GM23338 (cell line): ENCODE results near the gene PGS1. TPM values are rescaled to one million over a fixed set of nuclear protein-coding genes. Genes with fewer than 3 reads are reported as not detected.

Source experiments
- ATAC-seq: fragments of 200-7000 bp; cut with Tn5 transposase; 3 replicates; pipeline ENCODE4 v1.9.1; 2020
- DNase-seq: peaks from one replicate; pipeline ENCODE4 v3.0.0-alpha.2; 2015; ENCODE audit warnings: low spot score
- H2AFZ ChIP-seq: fragments of 200-600 bp; sonication (generic); 2 replicates; pipeline ENCODE4 v1.8.0; 2016; ENCODE audit warnings: antibody characterized with exemption, mild to moderate bottlenecking, moderate library complexity
- H3F3A ChIP-seq: fragments of 200-600 bp; sonication (generic); replicated peaks from 2 replicates; pipeline ENCODE4 v1.8.0; 2017; ENCODE audit warnings: antibody characterized with exemption, mixed run types, low read depth
- H3K27ac ChIP-seq: fragments of 200-600 bp; sonication (generic); 2 replicates; pipeline ENCODE4 v1.6.1; 2016; ENCODE audit warnings: low read depth
- H3K27me3 ChIP-seq: fragments of 200-600 bp; sonication (generic); 2 replicates; pipeline ENCODE4 v1.8.0; 2016; ENCODE audit warnings: mild to moderate bottlenecking, mixed run types, moderate library complexity; ENCODE audit not compliant: insufficient read depth
- H3K36me3 ChIP-seq: fragments of 200-600 bp; sonication (generic); 2 replicates; pipeline ENCODE4 v1.8.0; 2016; ENCODE audit warnings: mild to moderate bottlenecking; ENCODE audit not compliant: insufficient read depth
- H3K4me1 ChIP-seq: fragments of 200-600 bp; sonication (generic); 2 replicates; pipeline ENCODE4 v1.8.0; 2016; ENCODE audit warnings: mild to moderate bottlenecking, moderate library complexity; ENCODE audit not compliant: insufficient read depth
- H3K4me2 ChIP-seq: fragments of 200-600 bp; sonication (generic); 2 replicates; pipeline ENCODE4 v1.7.1; 2017; ENCODE audit warnings: mixed run types
- H3K4me3 ChIP-seq: fragments of 200-600 bp; sonication (generic); 2 replicates; pipeline ENCODE4 v1.6.1; 2016; ENCODE audit warnings: mixed run types
- H3K79me2 ChIP-seq: fragments of 200-600 bp; sonication (generic); replicated peaks from 2 replicates; pipeline ENCODE4 v1.8.0; 2017; ENCODE audit warnings: mild to moderate bottlenecking; ENCODE audit not compliant: insufficient read depth
- H3K9me2 ChIP-seq: fragments of 200-600 bp; sonication (generic); 2 replicates; pipeline ENCODE4 v1.8.0; 2017; ENCODE audit not compliant: insufficient read depth
- H4K20me1 ChIP-seq: fragments of 200-600 bp; sonication (generic); replicated peaks from 2 replicates; pipeline ENCODE4 v1.8.0; 2017; ENCODE audit warnings: mild to moderate bottlenecking; ENCODE audit not compliant: insufficient read depth
- H3K27ac Mint-ChIP-seq: 2 replicates; pipeline ENCODE4 v1.8.0; 2020; ENCODE audit warnings: inconsistent platforms, mild to moderate bottlenecking, moderate library complexity, mixed read lengths
- H3K27me3 Mint-ChIP-seq: 3 replicates; pipeline ENCODE4 v1.8.0; 2022; ENCODE audit warnings: low read depth, mild to moderate bottlenecking, moderate library complexity, mixed read lengths, inconsistent platforms; ENCODE audit not compliant: insufficient read depth, poor library complexity
- H3K36me3 Mint-ChIP-seq: 3 replicates; pipeline ENCODE4 v1.8.0; 2021; ENCODE audit warnings: low read depth, mild to moderate bottlenecking, inconsistent platforms, moderate library complexity, mixed read lengths
- H3K4me1 Mint-ChIP-seq: 3 replicates; pipeline ENCODE4 v1.8.0; 2020; ENCODE audit warnings: mild to moderate bottlenecking, inconsistent platforms, mixed read lengths
- H3K4me3 Mint-ChIP-seq: 3 replicates; pipeline ENCODE4 v1.8.0; 2021; ENCODE audit warnings: moderate library complexity, mild to moderate bottlenecking, inconsistent platforms, mixed read lengths
- H3K9me3 Mint-ChIP-seq: 3 replicates; pipeline ENCODE4 v1.8.0; 2020; ENCODE audit warnings: moderate library complexity, mild to moderate bottlenecking, inconsistent platforms, mixed read lengths
- CREB1 ChIP-seq: fragments of 250-450 bp; sonication (Bioruptor Pico); IDR thresholded peaks from 2 replicates; pipeline ENCODE4 v1.5.0; 2020; ENCODE audit warnings: low read depth, mild to moderate bottlenecking, moderate library complexity
- EZH2 ChIP-seq: fragments of 200-600 bp; sonication (generic); IDR thresholded peaks from one replicate; pipeline ENCODE4 v1.8.0; 2017; ENCODE audit warnings: antibody characterized with exemption, mild to moderate bottlenecking, low read depth; ENCODE audit not compliant: unreplicated experiment
- JUNB ChIP-seq: IDR thresholded peaks from one replicate; pipeline ENCODE4 v1.6.1; 2016; ENCODE audit warnings: antibody characterized with exemption; ENCODE audit not compliant: unreplicated experiment
- NANOG ChIP-seq: IDR thresholded peaks from 2 replicates; pipeline ENCODE4 v1.6.1; 2016; ENCODE audit warnings: antibody characterized with exemption, borderline replicate concordance
- STAT1 ChIP-seq: IDR thresholded peaks from one replicate; pipeline ENCODE4 v1.6.1; 2016; ENCODE audit warnings: antibody characterized with exemption; ENCODE audit not compliant: unreplicated experiment
- ZNF114 ChIP-seq: fragments of 250-450 bp; sonication (Bioruptor Pico); IDR thresholded peaks from 2 replicates; pipeline ENCODE4 v1.5.0; 2020; ENCODE audit warnings: mild to moderate bottlenecking, moderate library complexity
- ZNF331 ChIP-seq: fragments of 250-450 bp; sonication (Bioruptor Pico); IDR thresholded peaks from 2 replicates; pipeline ENCODE4 v1.5.0; 2020; ENCODE audit warnings: low read depth, mild to moderate bottlenecking, moderate library complexity
- polyA plus RNA-seq: library from polyadenylated mRNA; unstranded; fragments of >200 nt; fragmentation: Nextera tagmentation; extraction: Ambion mirVana; gene quantifications from 2 replicates; pipeline ENCODE4 v1.2.1, GENCODE V29; 2016
- total RNA-seq: library from RNA; depleted of rRNA; stranded (reverse); fragments of >200 nt; shearing (Covaris generic); gene quantifications from 2 replicates; pipeline ENCODE4 v1.2.3, GENCODE V29; 2014
- TF ChIP-seq, protein P1 (sequence below), 2 experiments: fragments of 200-600 bp in 1 of 2; sonication (generic) in 1 of 2; conservative IDR thresholded peaks; 2 replicates each; pipeline versions ENCODE4 v1.5.1 to v1.6.1; 2016 to 2017; ENCODE audit warnings: antibody characterized with exemption in 2 of 2, low read depth in 2 of 2, mild to moderate bottlenecking in 2 of 2, moderate library complexity in 1 of 2
- TF ChIP-seq, protein P2 (sequence below): IDR thresholded peaks from one replicate; pipeline ENCODE4 v1.6.1; 2018; ENCODE audit warnings: antibody characterized with exemption; ENCODE audit not compliant: unreplicated experiment
- TF ChIP-seq, protein P3 (sequence below): fragments of 250-450 bp; sonication (Bioruptor Pico); IDR thresholded peaks from 2 replicates; pipeline ENCODE4 v1.5.0; 2020; ENCODE audit warnings: mild to moderate bottlenecking, moderate library complexity

Gene PGS1
- total and polyA plus RNA-seq, 2 experiments from 2014 or later = 43.9 to 67.1 TPM

DNA sequence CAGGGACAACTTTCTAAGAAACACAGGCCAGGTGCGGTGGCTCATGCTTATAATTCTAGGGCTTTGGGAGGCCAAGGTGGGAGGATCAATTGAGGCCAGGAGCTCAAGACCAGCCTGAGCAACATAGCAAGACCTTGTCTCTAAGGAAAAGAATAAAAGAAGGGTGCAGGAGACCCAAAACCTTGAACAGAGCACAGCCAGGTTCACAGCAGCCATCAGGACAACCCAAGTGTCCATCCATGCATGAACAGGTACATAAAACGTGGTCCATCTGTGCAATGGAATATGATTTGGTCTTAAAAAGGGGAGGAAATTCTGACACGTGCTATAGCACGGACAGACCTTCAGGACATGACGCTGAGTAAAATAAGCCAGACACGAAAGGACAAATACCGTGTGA is 91.0 kb downstream of the PGS1 start:
- H3K4me1 Mint-ChIP-seq = peaks cover 3% of the 10 kb centered on the region; the same call in 1 of the 3 replicates
- no peaks in the 10 kb centered on the region for H4K20me1 ChIP-seq
- no peak for ATAC-seq
- no peak overlapping the region for H2AFZ ChIP-seq
- no peak overlapping the region for H3K4me3 Mint-ChIP-seq
- H3K4me3 ChIP-seq = no peak overlapping the region
- H3K27ac ChIP-seq = no peak overlapping the region
- H3F3A ChIP-seq = no peaks in the 10 kb centered on the region
- H3K36me3 ChIP-seq = no peaks in the 10 kb centered on the region
- DNase-seq = no peak
- H3K27ac Mint-ChIP-seq = no peak overlapping the region
- no peak for TF ChIP-seq NANOG
- peak; percentile 57; the same call in 1 of the 2 replicates for TF ChIP-seq ZNF331 (CRISPR knock-in tag)
- H3K4me1 ChIP-seq = no peaks in the 10 kb centered on the region
- no peaks in the 10 kb centered on the region for H3K79me2 ChIP-seq
- no peaks in the 10 kb centered on the region for H3K27me3 ChIP-seq
- H3K36me3 Mint-ChIP-seq = no peaks in the 10 kb centered on the region
- peaks cover 6% of the 10 kb centered on the region for H3K27me3 Mint-ChIP-seq
- H3K9me3 Mint-ChIP-seq = peaks cover 19% of the 10 kb centered on the region
- H3K4me2 ChIP-seq = no peak overlapping the region
- no peaks in the 10 kb centered on the region for H3K9me2 ChIP-seq

DNA sequence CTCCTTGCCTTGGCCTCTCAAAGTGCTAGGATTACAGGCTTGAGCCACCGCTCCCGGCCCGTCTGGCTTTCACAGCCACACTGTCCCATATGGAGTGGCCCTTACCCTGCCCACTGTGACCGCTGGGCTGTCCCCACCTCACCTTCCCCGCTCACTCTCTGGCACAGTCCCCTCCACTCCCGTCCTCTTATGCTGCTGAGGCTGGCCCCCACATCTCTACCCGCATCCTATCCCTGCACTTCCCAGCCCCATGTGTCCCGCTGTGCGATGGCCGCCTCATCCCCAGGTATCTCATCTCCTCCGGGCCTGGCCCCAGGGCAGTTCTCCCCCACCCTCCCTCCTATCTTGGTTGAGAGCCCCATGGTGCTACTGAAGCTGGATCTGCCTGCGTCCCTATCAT is 93.2 kb downstream of the PGS1 start:
- Histone ChIP-seq H3K4me3 (no peak overlapping the region), H4K20me1 (no peaks in the 10 kb centered on the region), H2AFZ (no peak overlapping the region), H3K4me1 (no peaks in the 10 kb centered on the region), H3K79me2 (no peaks in the 10 kb centered on the region), H3K27ac (no peak overlapping the region), H3K36me3 (no peaks in the 10 kb centered on the region), H3K4me2 (no peak overlapping the region), H3F3A (no peaks in the 10 kb centered on the region), H3K27me3 (no peaks in the 10 kb centered on the region), H3K9me2 (no peaks in the 10 kb centered on the region)
- H3K4me1 Mint-ChIP-seq = peaks cover 3% of the 10 kb centered on the region; the same call in 1 of the 3 replicates
- peaks cover 3% of the 10 kb centered on the region for H3K27me3 Mint-ChIP-seq
- peaks cover 13% of the 10 kb centered on the region; the same call in 2 of the 3 replicates for H3K9me3 Mint-ChIP-seq
- ATAC-seq (no peak), DNase-seq (no peak)
- no peak overlapping the region for H3K4me3 Mint-ChIP-seq
- H3K36me3 Mint-ChIP-seq = no peaks in the 10 kb centered on the region
- H3K27ac Mint-ChIP-seq = no peak overlapping the region
- TF ChIP-seq ZNF114 (CRISPR knock-in tag) (no peak), EZH2 (no peak), CREB1 (CRISPR knock-in tag) (no peak), STAT1 (no peak), JUNB (no peak)
- TF ChIP-seq, protein P1, sequence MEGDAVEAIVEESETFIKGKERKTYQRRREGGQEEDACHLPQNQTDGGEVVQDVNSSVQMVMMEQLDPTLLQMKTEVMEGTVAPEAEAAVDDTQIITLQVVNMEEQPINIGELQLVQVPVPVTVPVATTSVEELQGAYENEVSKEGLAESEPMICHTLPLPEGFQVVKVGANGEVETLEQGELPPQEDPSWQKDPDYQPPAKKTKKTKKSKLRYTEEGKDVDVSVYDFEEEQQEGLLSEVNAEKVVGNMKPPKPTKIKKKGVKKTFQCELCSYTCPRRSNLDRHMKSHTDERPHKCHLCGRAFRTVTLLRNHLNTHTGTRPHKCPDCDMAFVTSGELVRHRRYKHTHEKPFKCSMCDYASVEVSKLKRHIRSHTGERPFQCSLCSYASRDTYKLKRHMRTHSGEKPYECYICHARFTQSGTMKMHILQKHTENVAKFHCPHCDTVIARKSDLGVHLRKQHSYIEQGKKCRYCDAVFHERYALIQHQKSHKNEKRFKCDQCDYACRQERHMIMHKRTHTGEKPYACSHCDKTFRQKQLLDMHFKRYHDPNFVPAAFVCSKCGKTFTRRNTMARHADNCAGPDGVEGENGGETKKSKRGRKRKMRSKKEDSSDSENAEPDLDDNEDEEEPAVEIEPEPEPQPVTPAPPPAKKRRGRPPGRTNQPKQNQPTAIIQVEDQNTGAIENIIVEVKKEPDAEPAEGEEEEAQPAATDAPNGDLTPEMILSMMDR (conservative IDR thresholded peaks at IDR 0.05; ENCODE audit: low read depth in 2 of 2) = no peak
- TF ChIP-seq, protein P2, sequence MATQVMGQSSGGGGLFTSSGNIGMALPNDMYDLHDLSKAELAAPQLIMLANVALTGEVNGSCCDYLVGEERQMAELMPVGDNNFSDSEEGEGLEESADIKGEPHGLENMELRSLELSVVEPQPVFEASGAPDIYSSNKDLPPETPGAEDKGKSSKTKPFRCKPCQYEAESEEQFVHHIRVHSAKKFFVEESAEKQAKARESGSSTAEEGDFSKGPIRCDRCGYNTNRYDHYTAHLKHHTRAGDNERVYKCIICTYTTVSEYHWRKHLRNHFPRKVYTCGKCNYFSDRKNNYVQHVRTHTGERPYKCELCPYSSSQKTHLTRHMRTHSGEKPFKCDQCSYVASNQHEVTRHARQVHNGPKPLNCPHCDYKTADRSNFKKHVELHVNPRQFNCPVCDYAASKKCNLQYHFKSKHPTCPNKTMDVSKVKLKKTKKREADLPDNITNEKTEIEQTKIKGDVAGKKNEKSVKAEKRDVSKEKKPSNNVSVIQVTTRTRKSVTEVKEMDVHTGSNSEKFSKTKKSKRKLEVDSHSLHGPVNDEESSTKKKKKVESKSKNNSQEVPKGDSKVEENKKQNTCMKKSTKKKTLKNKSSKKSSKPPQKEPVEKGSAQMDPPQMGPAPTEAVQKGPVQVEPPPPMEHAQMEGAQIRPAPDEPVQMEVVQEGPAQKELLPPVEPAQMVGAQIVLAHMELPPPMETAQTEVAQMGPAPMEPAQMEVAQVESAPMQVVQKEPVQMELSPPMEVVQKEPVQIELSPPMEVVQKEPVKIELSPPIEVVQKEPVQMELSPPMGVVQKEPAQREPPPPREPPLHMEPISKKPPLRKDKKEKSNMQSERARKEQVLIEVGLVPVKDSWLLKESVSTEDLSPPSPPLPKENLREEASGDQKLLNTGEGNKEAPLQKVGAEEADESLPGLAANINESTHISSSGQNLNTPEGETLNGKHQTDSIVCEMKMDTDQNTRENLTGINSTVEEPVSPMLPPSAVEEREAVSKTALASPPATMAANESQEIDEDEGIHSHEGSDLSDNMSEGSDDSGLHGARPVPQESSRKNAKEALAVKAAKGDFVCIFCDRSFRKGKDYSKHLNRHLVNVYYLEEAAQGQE = no peak
- TF ChIP-seq, protein P3, sequence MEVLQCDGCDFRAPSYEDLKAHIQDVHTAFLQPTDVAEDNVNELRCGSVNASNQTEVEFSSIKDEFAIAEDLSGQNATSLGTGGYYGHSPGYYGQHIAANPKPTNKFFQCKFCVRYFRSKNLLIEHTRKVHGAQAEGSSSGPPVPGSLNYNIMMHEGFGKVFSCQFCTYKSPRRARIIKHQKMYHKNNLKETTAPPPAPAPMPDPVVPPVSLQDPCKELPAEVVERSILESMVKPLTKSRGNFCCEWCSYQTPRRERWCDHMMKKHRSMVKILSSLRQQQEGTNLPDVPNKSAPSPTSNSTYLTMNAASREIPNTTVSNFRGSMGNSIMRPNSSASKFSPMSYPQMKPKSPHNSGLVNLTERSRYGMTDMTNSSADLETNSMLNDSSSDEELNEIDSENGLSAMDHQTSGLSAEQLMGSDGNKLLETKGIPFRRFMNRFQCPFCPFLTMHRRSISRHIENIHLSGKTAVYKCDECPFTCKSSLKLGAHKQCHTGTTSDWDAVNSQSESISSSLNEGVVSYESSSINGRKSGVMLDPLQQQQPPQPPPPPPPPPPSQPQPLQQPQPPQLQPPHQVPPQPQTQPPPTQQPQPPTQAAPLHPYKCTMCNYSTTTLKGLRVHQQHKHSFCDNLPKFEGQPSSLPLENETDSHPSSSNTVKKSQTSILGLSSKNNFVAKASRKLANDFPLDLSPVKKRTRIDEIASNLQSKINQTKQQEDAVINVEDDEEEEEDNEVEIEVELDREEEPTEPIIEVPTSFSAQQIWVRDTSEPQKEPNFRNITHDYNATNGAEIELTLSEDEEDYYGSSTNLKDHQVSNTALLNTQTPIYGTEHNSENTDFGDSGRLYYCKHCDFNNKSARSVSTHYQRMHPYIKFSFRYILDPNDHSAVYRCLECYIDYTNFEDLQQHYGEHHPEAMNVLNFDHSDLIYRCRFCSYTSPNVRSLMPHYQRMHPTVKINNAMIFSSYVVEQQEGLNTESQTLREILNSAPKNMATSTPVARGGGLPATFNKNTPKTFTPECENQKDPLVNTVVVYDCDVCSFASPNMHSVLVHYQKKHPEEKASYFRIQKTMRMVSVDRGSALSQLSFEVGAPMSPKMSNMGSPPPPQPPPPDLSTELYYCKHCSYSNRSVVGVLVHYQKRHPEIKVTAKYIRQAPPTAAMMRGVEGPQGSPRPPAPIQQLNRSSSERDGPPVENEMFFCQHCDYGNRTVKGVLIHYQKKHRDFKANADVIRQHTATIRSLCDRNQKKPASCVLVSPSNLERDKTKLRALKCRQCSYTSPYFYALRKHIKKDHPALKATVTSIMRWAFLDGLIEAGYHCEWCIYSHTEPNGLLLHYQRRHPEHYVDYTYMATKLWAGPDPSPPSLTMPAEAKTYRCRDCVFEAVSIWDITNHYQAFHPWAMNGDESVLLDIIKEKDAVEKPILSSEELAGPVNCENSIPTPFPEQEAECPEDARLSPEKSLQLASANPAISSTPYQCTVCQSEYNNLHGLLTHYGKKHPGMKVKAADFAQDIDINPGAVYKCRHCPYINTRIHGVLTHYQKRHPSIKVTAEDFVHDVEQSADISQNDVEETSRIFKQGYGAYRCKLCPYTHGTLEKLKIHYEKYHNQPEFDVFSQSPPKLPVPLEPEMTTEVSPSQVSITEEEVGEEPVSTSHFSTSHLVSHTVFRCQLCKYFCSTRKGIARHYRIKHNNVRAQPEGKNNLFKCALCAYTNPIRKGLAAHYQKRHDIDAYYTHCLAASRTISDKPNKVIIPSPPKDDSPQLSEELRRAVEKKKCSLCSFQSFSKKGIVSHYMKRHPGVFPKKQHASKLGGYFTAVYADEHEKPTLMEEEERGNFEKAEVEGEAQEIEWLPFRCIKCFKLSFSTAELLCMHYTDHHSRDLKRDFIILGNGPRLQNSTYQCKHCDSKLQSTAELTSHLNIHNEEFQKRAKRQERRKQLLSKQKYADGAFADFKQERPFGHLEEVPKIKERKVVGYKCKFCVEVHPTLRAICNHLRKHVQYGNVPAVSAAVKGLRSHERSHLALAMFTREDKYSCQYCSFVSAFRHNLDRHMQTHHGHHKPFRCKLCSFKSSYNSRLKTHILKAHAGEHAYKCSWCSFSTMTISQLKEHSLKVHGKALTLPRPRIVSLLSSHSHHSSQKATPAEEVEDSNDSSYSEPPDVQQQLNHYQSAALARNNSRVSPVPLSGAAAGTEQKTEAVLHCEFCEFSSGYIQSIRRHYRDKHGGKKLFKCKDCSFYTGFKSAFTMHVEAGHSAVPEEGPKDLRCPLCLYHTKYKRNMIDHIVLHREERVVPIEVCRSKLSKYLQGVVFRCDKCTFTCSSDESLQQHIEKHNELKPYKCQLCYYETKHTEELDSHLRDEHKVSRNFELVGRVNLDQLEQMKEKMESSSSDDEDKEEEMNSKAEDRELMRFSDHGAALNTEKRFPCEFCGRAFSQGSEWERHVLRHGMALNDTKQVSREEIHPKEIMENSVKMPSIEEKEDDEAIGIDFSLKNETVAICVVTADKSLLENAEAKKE (CRISPR knock-in tag) = no peak
